BLaER1 treated with 17β-estradiol and CSF1 and Interleukin-3, amounts not matched to agents 10 nM and 100 nM (cell line): ENCODE results near the gene CORO1C.
"Not testable (repeated sequence)": the region's sequence is repeated elsewhere in the genome, so short reads cannot be mapped to it uniquely, and the experiment has no call there.

Experiments
- H3K27ac ChIP-seq, 11 experiments: shearing (Covaris generic); formaldehyde crosslinking; 2 replicates each; pipeline ENCODE4 v1.8.1; 2022
- H3K27me3 ChIP-seq, 11 experiments: shearing (Covaris generic); formaldehyde crosslinking; 2 replicates each; pipeline ENCODE4 v1.8.1; 2022
- H3K36me3 ChIP-seq, 11 experiments: shearing (Covaris generic); formaldehyde crosslinking; 2 replicates each; pipeline ENCODE4 v1.8.1; 2022
- H3K4me1 ChIP-seq, 10 experiments: shearing (Covaris generic); formaldehyde crosslinking; 2 replicates each; pipeline ENCODE4 v1.8.1; 2022
- H3K4me2 ChIP-seq, 11 experiments: shearing (Covaris generic); formaldehyde crosslinking; 2 replicates each; pipeline ENCODE4 v1.8.1; 2022
- H3K4me3 ChIP-seq, 10 experiments: shearing (Covaris generic); formaldehyde crosslinking; 2 replicates each; pipeline ENCODE4 v1.8.1; 2022
- H3K9ac ChIP-seq, 11 experiments: shearing (Covaris generic); formaldehyde crosslinking; 2 replicates each; pipeline ENCODE4 v1.8.1; 2022
- H3K9me3 ChIP-seq, 11 experiments: shearing (Covaris generic); formaldehyde crosslinking; replicated peaks in 1 of 11; 2 replicates each; pipeline ENCODE4 v1.8.1; 2022
- H4K20me1 ChIP-seq, 11 experiments: shearing (Covaris generic); formaldehyde crosslinking; 2 replicates each; pipeline ENCODE4 v1.8.1; 2022
- Cebpa-rat ChIP-seq, 11 experiments: shearing (Covaris generic); IDR thresholded peaks; 2 replicates each; pipeline ENCODE4 v1.8.1; 2022

The CORO1C gene

GRCh38 chr12:108745641-108746040 is 14.3 kb upstream of the CORO1C start:
- no peak for TF ChIP-seq Cebpa-rat (IDR thresholded peaks at IDR 0.05)
- Histone ChIP-seq H3K27me3 (no peaks in the 10 kb centered on the region), H3K27ac (peak overlapping the region in 2 of 11 experiments; percentile 78; a peak in 3 of 22 replicates), H3K4me2 (peak overlapping the region in 5 of 11 experiments; percentile 0 to 62 (median 60); a peak in 4 of 22 replicates), H3K9ac (no peak overlapping the region), H3K36me3 (no peaks in the 10 kb centered on the region), H4K20me1 (no peaks in the 10 kb centered on the region), H3K4me3 (no peak overlapping the region), H3K9me3 (peaks cover 0 to 16% (median 0%) of the 10 kb centered on the region in 11 experiments; a peak in 5 of 22 replicates), H3K4me1 (peaks cover 0 to 38% (median 15%) of the 10 kb centered on the region in 10 experiments; a peak in 12 of 20 replicates)

GRCh38 chr12:108744021-108744897 is 12.9 kb upstream of the CORO1C start:
- Histone ChIP-seq H3K4me3 (no peak overlapping the region), H4K20me1 (no peaks in the 10 kb centered on the region)

GRCh38 chr12:108738170-108738569 is 6.9 kb upstream of the CORO1C start:
- no peak overlapping the region for H3K9ac ChIP-seq
- no peaks in the 10 kb centered on the region for H3K27me3 ChIP-seq
- no peak overlapping the region for H3K4me3 ChIP-seq
- H3K9me3 ChIP-seq: no peaks in the 10 kb centered on the region
- H3K4me1 ChIP-seq: peaks cover 0 to 37% (median 11%) of the 10 kb centered on the region in 10 experiments; a peak in 10 of 20 replicates
- no peak overlapping the region for H3K27ac ChIP-seq
- no peaks in the 10 kb centered on the region for H3K36me3 ChIP-seq
- no peaks in the 10 kb centered on the region for H4K20me1 ChIP-seq
- H3K4me2 ChIP-seq: no peak overlapping the region
- TF ChIP-seq Cebpa-rat (IDR thresholded peaks at IDR 0.05): no peak

More at GRCh38 chr12:108744021-108744897, 12.9 kb upstream of the CORO1C start:
- H3K9me3 ChIP-seq: peaks cover 0 to 16% (median 0%) of the 10 kb centered on the region in 11 experiments; a peak in 5 of 22 replicates
- TF ChIP-seq Cebpa-rat (IDR thresholded peaks at IDR 0.05): peak in 3 of 11 experiments; percentile 24 to 63 (median 62); a peak in 3 of 22 replicates
- no peaks in the 10 kb centered on the region for H3K27me3 ChIP-seq
- peak overlapping the region in 3 of 11 experiments; percentile 9 to 32 (median 22); a peak in 2 of 22 replicates for H3K9ac ChIP-seq
- peak overlapping the region in 7 of 11 experiments; percentile 43 to 78 (median 52); a peak in 12 of 22 replicates for H3K27ac ChIP-seq
- no peaks in the 10 kb centered on the region for H3K36me3 ChIP-seq
- H3K4me1 ChIP-seq: peaks cover 0 to 38% (median 15%) of the 10 kb centered on the region in 10 experiments; a peak in 12 of 20 replicates
- peak overlapping the region in 6 of 11 experiments; percentile 11 to 62 (median 54); a peak in 12 of 22 replicates for H3K4me2 ChIP-seq

- Histone ChIP-seq H3K9ac (no peak overlapping the region), H4K20me1 (peaks cover 0 to 4% (median 0%) of the 10 kb centered on the region in 11 experiments; a peak in 2 of 22 replicates), H3K27ac (no peak overlapping the region), H3K36me3 (no peaks in the 10 kb centered on the region), H3K4me3 (no peak overlapping the region), H3K4me1 (peaks cover 5 to 37% (median 18%) of the 10 kb centered on the region in 10 experiments; a peak in 16 of 20 replicates), H3K4me2 (no peak overlapping the region), H3K27me3 (no peaks in the 10 kb centered on the region), H3K9me3 (no peaks in the 10 kb centered on the region)
- TF ChIP-seq Cebpa-rat (IDR thresholded peaks at IDR 0.05): no peak
These were observed 4.5 kb upstream of the CORO1C start for GRCh38 chr12:108735855-108736254.

GRCh38 chr12:108734200-108734906 is 3.0 kb upstream of the CORO1C start:
- H3K27me3 ChIP-seq: no peaks in the 10 kb centered on the region
- peak overlapping the region in 6 of 11 experiments; percentile 9 to 83 (median 70); a peak in 10 of 22 replicates for H3K4me2 ChIP-seq
- H3K4me1 ChIP-seq: peaks cover 13 to 44% (median 24%) of the 10 kb centered on the region in 10 experiments
- H4K20me1 ChIP-seq: peaks cover 0 to 17% (median 7%) of the 10 kb centered on the region in 11 experiments; a peak in 10 of 22 replicates
- no peaks in the 10 kb centered on the region for H3K36me3 ChIP-seq
- H3K27ac ChIP-seq: peak overlapping the region in 4 of 11 experiments; percentile 2 to 74 (median 61); a peak in 7 of 22 replicates
- no peak overlapping the region for H3K4me3 ChIP-seq
- peak overlapping the region in 4 of 11 experiments; percentile 24 to 57 (median 28); a peak in 4 of 22 replicates for H3K9ac ChIP-seq
- H3K9me3 ChIP-seq: no peaks in the 10 kb centered on the region
- no peak for TF ChIP-seq Cebpa-rat (IDR thresholded peaks at IDR 0.05)

- H3K4me2 ChIP-seq: peak overlapping the region in 3 of 11 experiments; percentile 69 to 81 (median 79); a peak in 5 of 22 replicates
- peaks cover 0 to 21% (median 14%) of the 10 kb centered on the region in 11 experiments; a peak in 10 of 22 replicates for H4K20me1 ChIP-seq
- not testable (repeated sequence) for H3K36me3 ChIP-seq, H3K9me3 ChIP-seq, H3K9ac ChIP-seq, H3K27me3 ChIP-seq, H3K4me3 ChIP-seq
- peaks cover 25 to 55% (median 36%) of the 10 kb centered on the region in 10 experiments for H3K4me1 ChIP-seq
- H3K27ac ChIP-seq: peak overlapping the region in 1 of 11 experiments; percentile 4; a peak in 1 of 22 replicates
These were observed 1.9 kb upstream of the CORO1C start for GRCh38 chr12:108733230-108733531.

GRCh38 chr12:108732489-108733229 is 1.3 kb upstream of the CORO1C start:
- peaks cover 0 to 26% (median 15%) of the 10 kb centered on the region in 11 experiments; a peak in 10 of 22 replicates for H4K20me1 ChIP-seq
- no peaks in the 10 kb centered on the region for H3K9me3 ChIP-seq
- peak overlapping the region in 8 of 11 experiments; percentile 27 to 93 (median 88); a peak in 17 of 22 replicates for H3K27ac ChIP-seq
- H3K4me1 ChIP-seq: peaks cover 30 to 60% (median 41%) of the 10 kb centered on the region in 10 experiments
- no peaks in the 10 kb centered on the region for H3K27me3 ChIP-seq
- peak overlapping the region in 9 of 10 experiments; percentile 76 to 96 (median 82); a peak in 13 of 20 replicates for H3K4me3 ChIP-seq
- peaks cover 0 to 4% (median 0%) of the 10 kb centered on the region in 11 experiments; a peak in 1 of 22 replicates for H3K36me3 ChIP-seq
- peak overlapping the region in 9 of 11 experiments; percentile 22 to 96 (median 91); a peak in 11 of 22 replicates for H3K9ac ChIP-seq
- no peak for TF ChIP-seq Cebpa-rat (IDR thresholded peaks at IDR 0.05)
- H3K4me2 ChIP-seq: peak overlapping the region; percentile 66 to 94 (median 90); a peak in 20 of 22 replicates
